GM23338 (cell line): ENCODE measurements around the gene PAX2. TPM values are rescaled to one million over a fixed set of nuclear protein-coding genes. Genes with fewer than 3 reads are reported as not detected.

ENCODE experiments used
- ATAC-seq: fragments of 200-7000 bp; cut with Tn5 transposase; 3 replicates; pipeline ENCODE4 v1.9.1; 2020
- DNase-seq: peaks from one replicate; pipeline ENCODE4 v3.0.0-alpha.2; 2015; ENCODE audit warnings: low spot score
- H2AFZ ChIP-seq: fragments of 200-600 bp; sonication (generic); 2 replicates; pipeline ENCODE4 v1.8.0; 2016; ENCODE audit warnings: antibody characterized with exemption, mild to moderate bottlenecking, moderate library complexity
- H3F3A ChIP-seq: fragments of 200-600 bp; sonication (generic); replicated peaks from 2 replicates; pipeline ENCODE4 v1.8.0; 2017; ENCODE audit warnings: antibody characterized with exemption, mixed run types, low read depth
- H3K27ac ChIP-seq: fragments of 200-600 bp; sonication (generic); 2 replicates; pipeline ENCODE4 v1.6.1; 2016; ENCODE audit warnings: low read depth
- H3K27me3 ChIP-seq: fragments of 200-600 bp; sonication (generic); 2 replicates; pipeline ENCODE4 v1.8.0; 2016; ENCODE audit warnings: mild to moderate bottlenecking, mixed run types, moderate library complexity; ENCODE audit not compliant: insufficient read depth
- H3K36me3 ChIP-seq: fragments of 200-600 bp; sonication (generic); 2 replicates; pipeline ENCODE4 v1.8.0; 2016; ENCODE audit warnings: mild to moderate bottlenecking; ENCODE audit not compliant: insufficient read depth
- H3K4me1 ChIP-seq: fragments of 200-600 bp; sonication (generic); 2 replicates; pipeline ENCODE4 v1.8.0; 2016; ENCODE audit warnings: mild to moderate bottlenecking, moderate library complexity; ENCODE audit not compliant: insufficient read depth
- H3K4me2 ChIP-seq: fragments of 200-600 bp; sonication (generic); 2 replicates; pipeline ENCODE4 v1.7.1; 2017; ENCODE audit warnings: mixed run types
- H3K4me3 ChIP-seq: fragments of 200-600 bp; sonication (generic); 2 replicates; pipeline ENCODE4 v1.6.1; 2016; ENCODE audit warnings: mixed run types
- H3K79me2 ChIP-seq: fragments of 200-600 bp; sonication (generic); replicated peaks from 2 replicates; pipeline ENCODE4 v1.8.0; 2017; ENCODE audit warnings: mild to moderate bottlenecking; ENCODE audit not compliant: insufficient read depth
- H3K9me2 ChIP-seq: fragments of 200-600 bp; sonication (generic); 2 replicates; pipeline ENCODE4 v1.8.0; 2017; ENCODE audit not compliant: insufficient read depth
- H4K20me1 ChIP-seq: fragments of 200-600 bp; sonication (generic); replicated peaks from 2 replicates; pipeline ENCODE4 v1.8.0; 2017; ENCODE audit warnings: mild to moderate bottlenecking; ENCODE audit not compliant: insufficient read depth
- H3K27ac Mint-ChIP-seq: 2 replicates; pipeline ENCODE4 v1.8.0; 2020; ENCODE audit warnings: inconsistent platforms, mild to moderate bottlenecking, moderate library complexity, mixed read lengths
- H3K27me3 Mint-ChIP-seq: 3 replicates; pipeline ENCODE4 v1.8.0; 2022; ENCODE audit warnings: low read depth, mild to moderate bottlenecking, moderate library complexity, mixed read lengths, inconsistent platforms; ENCODE audit not compliant: insufficient read depth, poor library complexity
- H3K36me3 Mint-ChIP-seq: 3 replicates; pipeline ENCODE4 v1.8.0; 2021; ENCODE audit warnings: low read depth, mild to moderate bottlenecking, inconsistent platforms, moderate library complexity, mixed read lengths
- H3K4me1 Mint-ChIP-seq: 3 replicates; pipeline ENCODE4 v1.8.0; 2020; ENCODE audit warnings: mild to moderate bottlenecking, inconsistent platforms, mixed read lengths
- H3K4me3 Mint-ChIP-seq: 3 replicates; pipeline ENCODE4 v1.8.0; 2021; ENCODE audit warnings: moderate library complexity, mild to moderate bottlenecking, inconsistent platforms, mixed read lengths
- H3K9me3 Mint-ChIP-seq: 3 replicates; pipeline ENCODE4 v1.8.0; 2020; ENCODE audit warnings: moderate library complexity, mild to moderate bottlenecking, inconsistent platforms, mixed read lengths
- CREB1 ChIP-seq: fragments of 250-450 bp; sonication (Bioruptor Pico); IDR thresholded peaks from 2 replicates; pipeline ENCODE4 v1.5.0; 2020; ENCODE audit warnings: low read depth, mild to moderate bottlenecking, moderate library complexity
- CTCF ChIP-seq, 2 experiments: fragments of 200-600 bp in 1 of 2; sonication (generic) in 1 of 2; conservative IDR thresholded peaks; 2 replicates each; pipeline versions ENCODE4 v1.5.1 to v1.6.1; 2016 to 2017; ENCODE audit warnings: antibody characterized with exemption in 2 of 2, low read depth in 2 of 2, mild to moderate bottlenecking in 2 of 2, moderate library complexity in 1 of 2
- ETS1 ChIP-seq: IDR thresholded peaks from 2 replicates; pipeline ENCODE4 v1.6.1; 2016; ENCODE audit warnings: antibody characterized with exemption
- EZH2 ChIP-seq: fragments of 200-600 bp; sonication (generic); IDR thresholded peaks from one replicate; pipeline ENCODE4 v1.8.0; 2017; ENCODE audit warnings: antibody characterized with exemption, mild to moderate bottlenecking, low read depth; ENCODE audit not compliant: unreplicated experiment
- EZH2phosphoT487 ChIP-seq: fragments of 200-600 bp; sonication (generic); IDR thresholded peaks from one replicate; pipeline ENCODE4 v1.8.1; 2018; ENCODE audit warnings: antibody characterized with exemption; ENCODE audit not compliant: unreplicated experiment
- JUNB ChIP-seq: IDR thresholded peaks from one replicate; pipeline ENCODE4 v1.6.1; 2016; ENCODE audit warnings: antibody characterized with exemption; ENCODE audit not compliant: unreplicated experiment
- NANOG ChIP-seq: IDR thresholded peaks from 2 replicates; pipeline ENCODE4 v1.6.1; 2016; ENCODE audit warnings: antibody characterized with exemption, borderline replicate concordance
- POLR2AphosphoS5 ChIP-seq: IDR thresholded peaks from 2 replicates; pipeline ENCODE4 v1.6.1; 2016; ENCODE audit warnings: antibody characterized with exemption, low read depth
- REST ChIP-seq: IDR thresholded peaks from one replicate; pipeline ENCODE4 v1.6.1; 2018; ENCODE audit warnings: antibody characterized with exemption; ENCODE audit not compliant: unreplicated experiment
- STAT1 ChIP-seq: IDR thresholded peaks from one replicate; pipeline ENCODE4 v1.6.1; 2016; ENCODE audit warnings: antibody characterized with exemption; ENCODE audit not compliant: unreplicated experiment
- ZNF114 ChIP-seq: fragments of 250-450 bp; sonication (Bioruptor Pico); IDR thresholded peaks from 2 replicates; pipeline ENCODE4 v1.5.0; 2020; ENCODE audit warnings: mild to moderate bottlenecking, moderate library complexity
- ZNF331 ChIP-seq: fragments of 250-450 bp; sonication (Bioruptor Pico); IDR thresholded peaks from 2 replicates; pipeline ENCODE4 v1.5.0; 2020; ENCODE audit warnings: low read depth, mild to moderate bottlenecking, moderate library complexity
- ZNF462 ChIP-seq: fragments of 250-450 bp; sonication (Bioruptor Pico); IDR thresholded peaks from 2 replicates; pipeline ENCODE4 v1.5.0; 2020; ENCODE audit warnings: mild to moderate bottlenecking, moderate library complexity
- polyA plus RNA-seq: library from polyadenylated mRNA; unstranded; fragments of >200 nt; fragmentation: Nextera tagmentation; extraction: Ambion mirVana; gene quantifications from 2 replicates; pipeline ENCODE4 v1.2.1, GENCODE V29; 2016
- total RNA-seq: library from RNA; depleted of rRNA; stranded (reverse); fragments of >200 nt; shearing (Covaris generic); gene quantifications from 2 replicates; pipeline ENCODE4 v1.2.3, GENCODE V29; 2014

The PAX2 gene
- total and polyA plus RNA-seq, 2 experiments from 2014 or later, result not detected

- H3K79me2 ChIP-seq, result no peaks in the 10 kb centered on the region
- H3K36me3 Mint-ChIP-seq, result no peaks in the 10 kb centered on the region
- no peak overlapping the region for H3K4me3 ChIP-seq
- peaks cover 100% of the 10 kb centered on the region for H3K27me3 ChIP-seq
- peaks cover 4% of the 10 kb centered on the region; the same call in 1 of the 2 replicates for H4K20me1 ChIP-seq
- ATAC-seq (no peak), DNase-seq (no peak)
- H3K9me3 Mint-ChIP-seq, result peaks cover 2% of the 10 kb centered on the region; the same call in 1 of the 3 replicates
- H3K27ac ChIP-seq, result no peak overlapping the region
- no peak overlapping the region for H3K4me3 Mint-ChIP-seq
- no peaks in the 10 kb centered on the region for H3K9me2 ChIP-seq
- peaks cover 88% of the 10 kb centered on the region for H3K27me3 Mint-ChIP-seq
- H3K4me1 Mint-ChIP-seq, result peaks cover 25% of the 10 kb centered on the region
- H2AFZ ChIP-seq, result no peak overlapping the region
- H3F3A ChIP-seq, result no peaks in the 10 kb centered on the region
- H3K4me1 ChIP-seq, result peaks cover 19% of the 10 kb centered on the region
- no peak overlapping the region for H3K27ac Mint-ChIP-seq
- H3K4me2 ChIP-seq, result no peak overlapping the region
- no peaks in the 10 kb centered on the region for H3K36me3 ChIP-seq
- TF ChIP-seq EZH2phosphoT487 (no peak), ZNF331 (CRISPR knock-in tag) (no peak), ZNF462 (CRISPR knock-in tag) (no peak), POLR2AphosphoS5 (no peak), NANOG (no peak), ZNF114 (no peak), STAT1 (no peak), CTCF (conservative IDR thresholded peaks at IDR 0.05; ENCODE audit: low read depth in 2 of 2) (no peak), EZH2 (no peak), REST (no peak), ETS1 (no peak), CREB1 (CRISPR knock-in tag) (no peak), JUNB (no peak)
Measured at GRCh38 chr10:100824886-100825285, 79.5 kb downstream of the PAX2 start.
